ENCODE data around the gene TEP1.
"Not testable (repeated sequence)": the region's sequence is repeated elsewhere in the genome, so short reads cannot be mapped to it uniquely, and the experiment has no call there.

DNA sequence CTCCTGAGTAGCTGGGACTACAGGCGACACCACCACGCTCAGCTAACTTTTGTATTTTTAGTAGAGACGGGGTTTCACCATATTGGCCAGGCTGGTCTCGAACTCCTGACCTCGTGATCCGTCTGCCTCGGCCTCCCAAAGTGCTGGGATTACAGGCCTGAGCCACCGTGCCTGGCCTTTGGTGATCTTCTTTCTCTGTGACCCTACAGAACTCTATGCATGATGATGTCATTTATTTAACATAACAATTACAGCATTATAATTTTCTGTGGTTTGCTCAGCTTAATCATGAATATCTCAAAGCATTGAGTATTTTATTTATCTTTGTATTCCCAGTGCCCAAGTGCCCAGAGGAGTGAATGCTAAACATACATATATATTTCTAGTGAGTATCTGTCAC, 39.5 kb upstream of the TEP1 start:
- TF ChIP-seq, protein P1, sequence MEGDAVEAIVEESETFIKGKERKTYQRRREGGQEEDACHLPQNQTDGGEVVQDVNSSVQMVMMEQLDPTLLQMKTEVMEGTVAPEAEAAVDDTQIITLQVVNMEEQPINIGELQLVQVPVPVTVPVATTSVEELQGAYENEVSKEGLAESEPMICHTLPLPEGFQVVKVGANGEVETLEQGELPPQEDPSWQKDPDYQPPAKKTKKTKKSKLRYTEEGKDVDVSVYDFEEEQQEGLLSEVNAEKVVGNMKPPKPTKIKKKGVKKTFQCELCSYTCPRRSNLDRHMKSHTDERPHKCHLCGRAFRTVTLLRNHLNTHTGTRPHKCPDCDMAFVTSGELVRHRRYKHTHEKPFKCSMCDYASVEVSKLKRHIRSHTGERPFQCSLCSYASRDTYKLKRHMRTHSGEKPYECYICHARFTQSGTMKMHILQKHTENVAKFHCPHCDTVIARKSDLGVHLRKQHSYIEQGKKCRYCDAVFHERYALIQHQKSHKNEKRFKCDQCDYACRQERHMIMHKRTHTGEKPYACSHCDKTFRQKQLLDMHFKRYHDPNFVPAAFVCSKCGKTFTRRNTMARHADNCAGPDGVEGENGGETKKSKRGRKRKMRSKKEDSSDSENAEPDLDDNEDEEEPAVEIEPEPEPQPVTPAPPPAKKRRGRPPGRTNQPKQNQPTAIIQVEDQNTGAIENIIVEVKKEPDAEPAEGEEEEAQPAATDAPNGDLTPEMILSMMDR (IDR thresholded peaks at IDR 0.05 in 2 of 3, conservative IDR thresholded peaks at IDR 0.05 in 1 of 3; ENCODE audit: control insufficient read depth in 2 of 3, extremely low read depth in 1 of 3, insufficient read depth in 1 of 3, low read depth in 3 of 3, low read length in 3 of 3): not testable (repeated sequence)
- TF ChIP-seq POLR2A (IDR thresholded peaks at IDR 0.05; ENCODE audit: low read depth, low read length); RCOR1 (conservative IDR thresholded peaks at IDR 0.05; ENCODE audit: low read depth, low read length); TARDBP (IDR thresholded peaks at IDR 0.05; ENCODE audit: borderline replicate concordance); EZH2 (IDR thresholded peaks at IDR 0.05; ENCODE audit: borderline replicate concordance, control insufficient read depth, low read depth, low read length); TBL1XR1 (IDR thresholded peaks at IDR 0.05; ENCODE audit: low read depth, low read length); JUND (IDR thresholded peaks at IDR 0.05; ENCODE audit: low read depth, low read length); EP300 (IDR thresholded peaks at IDR 0.05; ENCODE audit: borderline replicate concordance in 1 of 2, control insufficient read depth in 1 of 2, low read depth in 2 of 2, low read length in 2 of 2): not testable (repeated sequence)
- TF ChIP-seq, protein P2, sequence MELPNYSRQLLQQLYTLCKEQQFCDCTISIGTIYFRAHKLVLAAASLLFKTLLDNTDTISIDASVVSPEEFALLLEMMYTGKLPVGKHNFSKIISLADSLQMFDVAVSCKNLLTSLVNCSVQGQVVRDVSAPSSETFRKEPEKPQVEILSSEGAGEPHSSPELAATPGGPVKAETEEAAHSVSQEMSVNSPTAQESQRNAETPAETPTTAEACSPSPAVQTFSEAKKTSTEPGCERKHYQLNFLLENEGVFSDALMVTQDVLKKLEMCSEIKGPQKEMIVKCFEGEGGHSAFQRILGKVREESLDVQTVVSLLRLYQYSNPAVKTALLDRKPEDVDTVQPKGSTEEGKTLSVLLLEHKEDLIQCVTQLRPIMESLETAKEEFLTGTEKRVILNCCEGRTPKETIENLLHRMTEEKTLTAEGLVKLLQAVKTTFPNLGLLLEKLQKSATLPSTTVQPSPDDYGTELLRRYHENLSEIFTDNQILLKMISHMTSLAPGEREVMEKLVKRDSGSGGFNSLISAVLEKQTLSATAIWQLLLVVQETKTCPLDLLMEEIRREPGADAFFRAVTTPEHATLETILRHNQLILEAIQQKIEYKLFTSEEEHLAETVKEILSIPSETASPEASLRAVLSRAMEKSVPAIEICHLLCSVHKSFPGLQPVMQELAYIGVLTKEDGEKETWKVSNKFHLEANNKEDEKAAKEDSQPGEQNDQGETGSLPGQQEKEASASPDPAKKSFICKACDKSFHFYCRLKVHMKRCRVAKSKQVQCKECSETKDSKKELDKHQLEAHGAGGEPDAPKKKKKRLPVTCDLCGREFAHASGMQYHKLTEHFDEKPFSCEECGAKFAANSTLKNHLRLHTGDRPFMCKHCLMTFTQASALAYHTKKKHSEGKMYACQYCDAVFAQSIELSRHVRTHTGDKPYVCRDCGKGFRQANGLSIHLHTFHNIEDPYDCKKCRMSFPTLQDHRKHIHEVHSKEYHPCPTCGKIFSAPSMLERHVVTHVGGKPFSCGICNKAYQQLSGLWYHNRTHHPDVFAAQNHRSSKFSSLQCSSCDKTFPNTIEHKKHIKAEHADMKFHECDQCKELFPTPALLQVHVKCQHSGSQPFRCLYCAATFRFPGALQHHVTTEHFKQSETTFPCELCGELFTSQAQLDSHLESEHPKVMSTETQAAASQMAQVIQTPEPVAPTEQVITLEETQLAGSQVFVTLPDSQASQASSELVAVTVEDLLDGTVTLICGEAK (IDR thresholded peaks at IDR 0.05; ENCODE audit: borderline replicate concordance): not testable (repeated sequence)
